ENCODE measurements around the gene WNT7B.

Gene WNT7B

GRCh38 chr22:45906946-45907345, 70.0 kb downstream of the WNT7B start:
- DNase-seq (ENCODE audit: low read depth) = no peak

GRCh38 chr22:45905924-45906865, 70.8 kb downstream of the WNT7B start:
- peak; percentile 47 for DNase-seq (ENCODE audit: low read depth)

- no peak for DNase-seq (ENCODE audit: low read depth)
Measured at GRCh38 chr22:45905326-45905923, 71.5 kb downstream of the WNT7B start.

GRCh38 chr22:45904236-45904635, 72.7 kb downstream of the WNT7B start:
- DNase-seq (ENCODE audit: low read depth) = no peak

GRCh38 chr22:45903355-45904135, 73.4 kb downstream of the WNT7B start:
- peak; percentile 82 for DNase-seq (ENCODE audit: low read depth)

GRCh38 chr22:45897736-45898135, 79.2 kb downstream of the WNT7B start:
- no peak for DNase-seq (ENCODE audit: low read depth)

- DNase-seq (ENCODE audit: low read depth) = no peak
Measured at GRCh38 chr22:45896964-45897538, 79.9 kb downstream of the WNT7B start.

- no peak for DNase-seq (ENCODE audit: low read depth)
Measured at GRCh38 chr22:45896153-45896951, 80.6 kb downstream of the WNT7B start.

GRCh38 chr22:45895436-45896152, 81.4 kb downstream of the WNT7B start:
- DNase-seq (ENCODE audit: low read depth) = no peak

- DNase-seq (ENCODE audit: low read depth) = peak; percentile 72
Measured at GRCh38 chr22:45893516-45893915, 83.4 kb downstream of the WNT7B start.

GRCh38 chr22:45892681-45893461, 84.1 kb downstream of the WNT7B start:
- DNase-seq (ENCODE audit: low read depth) = no peak

GRCh38 chr22:45891996-45892621, 84.9 kb downstream of the WNT7B start:
- no peak for DNase-seq (ENCODE audit: low read depth)

GRCh38 chr22:45891471-45891995, 85.4 kb downstream of the WNT7B start:
- DNase-seq (ENCODE audit: low read depth) = no peak

GRCh38 chr22:45891021-45891421, 85.9 kb downstream of the WNT7B start:
- no peak for DNase-seq (ENCODE audit: low read depth)

GRCh38 chr22:45890351-45890635, 86.7 kb downstream of the WNT7B start:
- no peak for DNase-seq (ENCODE audit: low read depth)

- peak; percentile 36 for DNase-seq (ENCODE audit: low read depth)
Measured at GRCh38 chr22:45889539-45890350, 87.2 kb downstream of the WNT7B start.

GRCh38 chr22:45889093-45889538, 87.8 kb downstream of the WNT7B start:
- DNase-seq (ENCODE audit: low read depth) = no peak
